B cell (primary cell): ENCODE measurements around the gene COL17A1. TPM values are rescaled to one million over a fixed set of nuclear protein-coding genes. Genes with fewer than 3 reads are reported as not detected.

ENCODE experiments used
- ATAC-seq: fragments of 200-7000 bp; cut with Tn5 transposase; one replicate; pipeline ENCODE4 v1.10.0; 2021; ENCODE audit warnings: low read depth, mild to moderate bottlenecking, moderate number of reproducible peaks, moderate library complexity
- CTCF ChIA-PET: fragments of 350-600 bp; sonication (Branson Sonifier 250); formaldehyde crosslinking; loops from one replicate; lab custom pipeline; 2021; ENCODE audit warnings: antibody characterized with exemption, inconsistent platforms; lab: Charles Lee
- POLR2A ChIA-PET: fragments of 350-600 bp; sonication (Branson Sonifier 250); formaldehyde crosslinking; loops from one replicate; lab custom pipeline; 2021; ENCODE audit warnings: antibody characterized with exemption; lab: Charles Lee
- DNase-seq: peaks from one replicate; pipeline ENCODE4 v3.0.0; 2013
- H2AFZ ChIP-seq: 2 replicates; pipeline ENCODE4 v1.6.1; 2012; ENCODE audit warnings: mild to moderate bottlenecking, low read depth, low read length; ENCODE audit not compliant: insufficient read depth, poor library complexity, severe bottlenecking
- H3K27ac ChIP-seq, 2 donors: 1 replicate in 1 of 2; 2 replicates in 1 of 2; pipeline ENCODE4 v1.5.1; 2012 to 2013; ENCODE audit warnings: low read length in 2 of 2, mild to moderate bottlenecking in 2 of 2, moderate library complexity in 1 of 2
- H3K27me3 ChIP-seq, 4 experiments: fragments of 200-600 bp in 1 of 4; sonication (generic) in 1 of 4; replicated peaks in 1 of 4; 1 replicate in 2 of 4; 2 replicates in 2 of 4; pipeline versions ENCODE4 v1.6.1 to v1.7.0; 2013 to 2016; ENCODE audit warnings: low read length in 3 of 4, mild to moderate bottlenecking in 2 of 4, mixed read lengths in 1 of 4, moderate library complexity in 1 of 4; ENCODE audit not compliant: insufficient read depth in 4 of 4, control insufficient read depth in 3 of 4; ENCODE audit errors: control extremely low read depth in 1 of 4
- H3K36me3 ChIP-seq, 2 experiments: replicated peaks in 1 of 2; 1 replicate in 1 of 2; 2 replicates in 1 of 2; pipeline versions ENCODE4 v1.6.1 to v1.7.1; 2013; ENCODE audit warnings: low read length in 1 of 2; ENCODE audit not compliant: insufficient read depth in 2 of 2, control insufficient read depth in 1 of 2; ENCODE audit errors: control extremely low read depth in 1 of 2, extremely low read depth in 1 of 2
- H3K4me1 ChIP-seq, 2 donors: fragments of 200-600 bp in 1 of 2; sonication (generic) in 1 of 2; 1 replicate in 1 of 2; 2 replicates in 1 of 2; pipeline versions ENCODE4 v1.5.1 to v1.6.1; 2013 to 2017; ENCODE audit warnings: low read length in 2 of 2; ENCODE audit not compliant: control insufficient read depth in 2 of 2, insufficient read depth in 2 of 2
- H3K4me2 ChIP-seq: replicated peaks from 2 replicates; pipeline ENCODE3; 2012; ENCODE audit warnings: mild to moderate bottlenecking, low read depth, low read length; ENCODE audit not compliant: poor library complexity, severe bottlenecking
- H3K4me3 ChIP-seq, 5 experiments: fragments of 200-600 bp in 1 of 5; sonication (generic) in 1 of 5; 1 replicate in 3 of 5; 2 replicates in 2 of 5; pipeline versions ENCODE4 v1.5.1 to v1.7.0; 2011 to 2016; ENCODE audit warnings: low read length in 4 of 5, mild to moderate bottlenecking in 4 of 5, low read depth in 2 of 5, control low read depth in 1 of 5, moderate library complexity in 1 of 5; ENCODE audit not compliant: insufficient read depth in 1 of 5; ENCODE audit errors: control extremely low read depth in 1 of 5, extremely low read depth in 1 of 5
- H3K79me2 ChIP-seq: fragments of 200-600 bp; sonication (generic); one replicate; pipeline ENCODE4 v1.6.0; 2016; ENCODE audit warnings: low read length; ENCODE audit not compliant: control insufficient read depth, insufficient read depth
- H3K9ac ChIP-seq: fragments of 200-600 bp; sonication (generic); 2 replicates; pipeline ENCODE4 v1.6.1; 2017; ENCODE audit warnings: mild to moderate bottlenecking, low read length, moderate library complexity
- H3K9me3 ChIP-seq, 3 donors: one replicate each; pipeline versions ENCODE4 v1.6.1 to v1.7.1; 2013; ENCODE audit warnings: low read length in 2 of 3; ENCODE audit not compliant: control insufficient read depth in 2 of 3, insufficient read depth in 1 of 3; ENCODE audit errors: control extremely low read depth in 1 of 3
- H4K20me1 ChIP-seq: 2 replicates; pipeline ENCODE4 v1.6.0; 2012; ENCODE audit warnings: mild to moderate bottlenecking, low read length; ENCODE audit not compliant: insufficient read depth, control insufficient read depth, poor library complexity, severe bottlenecking
- H3K27ac Mint-ChIP-seq: one replicate; pipeline ENCODE4 v1.8.0; 2021; ENCODE audit warnings: mixed read lengths
- H3K27me3 Mint-ChIP-seq: one replicate; pipeline ENCODE4 v1.8.0; 2021; ENCODE audit warnings: mixed read lengths
- H3K4me1 Mint-ChIP-seq: one replicate; pipeline ENCODE4 v1.8.0; 2021; ENCODE audit warnings: mixed read lengths
- H3K4me3 Mint-ChIP-seq: one replicate; pipeline ENCODE4 v1.8.0; 2021; ENCODE audit warnings: mixed read lengths
- H3K9me3 Mint-ChIP-seq: one replicate; pipeline ENCODE4 v1.8.0; 2022; ENCODE audit warnings: mixed read lengths; ENCODE audit not compliant: insufficient read depth
- EZH2 ChIP-seq: IDR thresholded peaks from 2 replicates; pipeline ENCODE4 v1.6.1; 2012; ENCODE audit warnings: borderline replicate concordance, low read depth, mild to moderate bottlenecking, moderate library complexity, low read length; ENCODE audit not compliant: insufficient read depth, poor library complexity, severe bottlenecking
- WGBS: methylation state at CpG from one replicate; pipeline ENCODE4 v1.1.5; 2013; ENCODE audit warnings: missing lambda C conversion rate; ENCODE audit not compliant: insufficient coverage; 5-methylcytosine and 5-hydroxymethylcytosine counted together
- intact Hi-C: fragments of 100-400 bp; cut with micrococcal nuclease; formaldehyde crosslinking; loops from one replicate; pipeline ENCODE4 v1.10.0; 2022
- polyA plus RNA-seq: library from polyadenylated mRNA; depleted of rRNA; stranded (reverse); fragments of >200 nt; gene quantifications from 2 replicates; pipeline ENCODE4 v1.2.3, GENCODE V29; 2012
- total RNA-seq, 2 donors: library from RNA; stranded (reverse); fragments of 120-200 nt in 1 of 2; gene quantifications; 1 replicate in 1 of 2; 2 replicates in 1 of 2; pipeline versions ENCODE4 v1.2.3 to v1.2.4, GENCODE V29; 2013 to 2022
- TF ChIP-seq, protein P1 (sequence below): fragments of 200-600 bp; IDR thresholded peaks from one replicate; pipeline ENCODE4 v1.8.0; 2022; ENCODE audit warnings: antibody characterized with exemption, mild to moderate bottlenecking

The COL17A1 gene
- total and polyA plus RNA-seq, 2 donors (not counting 1 experiment from before 2014, with no cell fraction given) = not detected

DNA sequence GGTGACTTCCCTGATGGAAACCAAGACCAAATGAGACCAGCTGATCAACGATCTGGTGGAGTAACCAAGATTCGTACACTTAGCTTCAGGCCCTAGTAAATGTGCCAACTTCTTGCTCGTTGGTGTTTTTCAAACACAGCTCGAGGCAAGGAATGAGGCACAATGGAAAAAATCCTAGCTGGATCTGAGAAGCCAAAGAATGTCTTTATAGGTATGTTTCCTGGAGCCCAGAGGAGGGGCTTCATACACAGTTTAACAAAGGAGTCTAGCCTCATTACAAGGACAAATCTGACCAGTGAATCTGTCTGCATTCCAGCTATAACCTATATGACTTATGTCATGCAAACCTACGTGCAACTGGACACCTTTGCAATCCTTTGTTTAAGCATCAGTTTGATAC lies 3.7 kb downstream of the COL17A1 start:
- WGBS = 94% methylated on average over 3 of the region's 5 CpGs
- intact Hi-C loops = no loop called here

DNA sequence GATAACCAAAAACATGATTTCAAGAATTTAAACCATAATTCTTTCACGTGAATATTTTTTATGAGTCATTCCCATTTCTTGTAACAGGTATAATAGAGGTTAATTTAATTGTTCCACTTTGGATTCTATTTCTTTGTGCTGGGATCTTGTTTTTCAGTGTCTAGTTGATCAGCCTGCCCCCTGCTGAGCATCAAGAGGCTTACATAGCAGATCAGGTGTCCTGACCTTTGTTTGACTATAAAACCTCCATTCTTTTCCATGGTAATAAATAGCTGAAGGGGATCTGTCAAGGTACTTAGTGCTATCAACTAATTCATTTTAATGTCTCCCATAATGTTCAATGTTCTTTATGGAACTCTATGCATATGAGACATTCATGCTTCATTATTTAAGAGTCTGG lies 4.9 kb downstream of the COL17A1 start:
- no CpG with 5 or more reads among the region's 1 CpG for WGBS
- no peaks in the 10 kb centered on the region for H4K20me1 ChIP-seq
- Mint-ChIP-seq H3K4me3 (no peak overlapping the region), H3K27ac (no peak overlapping the region), H3K27me3 (peaks cover 11% of the 10 kb centered on the region), H3K9me3 (no peaks in the 10 kb centered on the region), H3K4me1 (no peaks in the 10 kb centered on the region)
- H3K27me3 ChIP-seq = no peaks in the 10 kb centered on the region
- no peaks in the 10 kb centered on the region for H3K4me1 ChIP-seq
- intact Hi-C loops = loop anchor here (1.0 kb wide), 1 partner anchor 192 kb away; no protein-coding TSS in a partner anchor
- TF ChIP-seq EZH2 = no peak
- TF ChIP-seq, protein P1, sequence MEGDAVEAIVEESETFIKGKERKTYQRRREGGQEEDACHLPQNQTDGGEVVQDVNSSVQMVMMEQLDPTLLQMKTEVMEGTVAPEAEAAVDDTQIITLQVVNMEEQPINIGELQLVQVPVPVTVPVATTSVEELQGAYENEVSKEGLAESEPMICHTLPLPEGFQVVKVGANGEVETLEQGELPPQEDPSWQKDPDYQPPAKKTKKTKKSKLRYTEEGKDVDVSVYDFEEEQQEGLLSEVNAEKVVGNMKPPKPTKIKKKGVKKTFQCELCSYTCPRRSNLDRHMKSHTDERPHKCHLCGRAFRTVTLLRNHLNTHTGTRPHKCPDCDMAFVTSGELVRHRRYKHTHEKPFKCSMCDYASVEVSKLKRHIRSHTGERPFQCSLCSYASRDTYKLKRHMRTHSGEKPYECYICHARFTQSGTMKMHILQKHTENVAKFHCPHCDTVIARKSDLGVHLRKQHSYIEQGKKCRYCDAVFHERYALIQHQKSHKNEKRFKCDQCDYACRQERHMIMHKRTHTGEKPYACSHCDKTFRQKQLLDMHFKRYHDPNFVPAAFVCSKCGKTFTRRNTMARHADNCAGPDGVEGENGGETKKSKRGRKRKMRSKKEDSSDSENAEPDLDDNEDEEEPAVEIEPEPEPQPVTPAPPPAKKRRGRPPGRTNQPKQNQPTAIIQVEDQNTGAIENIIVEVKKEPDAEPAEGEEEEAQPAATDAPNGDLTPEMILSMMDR = peak; percentile 49
- no peak overlapping the region for H3K4me3 ChIP-seq
- no peak overlapping the region for H3K9ac ChIP-seq
- no peaks in the 10 kb centered on the region for H3K9me3 ChIP-seq
- ChIA-PET CTCF (interaction anchor here (0.8 to 3.7 kb wide), 3 partner anchors 187 to 195 kb away, joined by 3 to 18 read pairs (median 5); no protein-coding TSS in a partner anchor), POLR2A (no interaction called here)
- H2AFZ ChIP-seq = no peak overlapping the region
- H3K36me3 ChIP-seq = no peaks in the 10 kb centered on the region
- H3K27ac ChIP-seq = no peak overlapping the region
- ATAC-seq = no peak
- DNase-seq = peak; percentile 34
- H3K4me2 ChIP-seq = no peak overlapping the region
- H3K79me2 ChIP-seq = no peaks in the 10 kb centered on the region

More for the DNA sequence above, 3.7 kb downstream of the COL17A1 start:
- H3K4me3 Mint-ChIP-seq = no peak overlapping the region
- TF ChIP-seq, protein P1 = no peak
- TF ChIP-seq EZH2 = no peak
- no peak overlapping the region for H3K9ac ChIP-seq
- no peak overlapping the region for H3K4me3 ChIP-seq
- DNase-seq (no peak), ATAC-seq (no peak)
- H3K27me3 ChIP-seq = no peaks in the 10 kb centered on the region
- H3K27ac Mint-ChIP-seq = no peak overlapping the region
- H3K4me1 Mint-ChIP-seq = no peaks in the 10 kb centered on the region
- no peak overlapping the region for H3K4me2 ChIP-seq
- peaks cover 11% of the 10 kb centered on the region for H3K27me3 Mint-ChIP-seq
- no peak overlapping the region for H3K27ac ChIP-seq
- no peaks in the 10 kb centered on the region for H3K36me3 ChIP-seq
- H3K4me1 ChIP-seq = no peaks in the 10 kb centered on the region
- H3K79me2 ChIP-seq = no peaks in the 10 kb centered on the region
- ChIA-PET CTCF (interaction anchor here (1.0 to 3.7 kb wide), 7 partner anchors 40 to 369 kb away, joined by 3 to 18 read pairs (median 5); partner anchors contain the start of gene SFR1), POLR2A (no interaction called here)
- no peaks in the 10 kb centered on the region for H4K20me1 ChIP-seq
- no peak overlapping the region for H2AFZ ChIP-seq
- no peaks in the 10 kb centered on the region for H3K9me3 Mint-ChIP-seq
- no peaks in the 10 kb centered on the region for H3K9me3 ChIP-seq
